ENCODE measurements around the gene PARP6.

Gene PARP6

GRCh38 chr15:72195101-72195511 lies 77.2 kb downstream of the PARP6 start:
- Mint-ChIP-seq H3K4me3 (peak overlapping the region in 1 of 3 experiments; percentile 61), H3K4me1 (peaks cover 20% of the 10 kb centered on the region), H3K36me3 (ENCODE audit: low read depth) (peaks cover 20% of the 10 kb centered on the region), H3K27ac (no peak overlapping the region), H3K9me3 (no peaks in the 10 kb centered on the region), H3K27me3 (ENCODE audit: low read depth) (peaks cover 58% of the 10 kb centered on the region)
- no peak for TF ChIP-seq CTCF (IDR thresholded peaks at IDR 0.05; ENCODE audit: unreplicated experiment in 3 of 3)

GRCh38 chr15:72193836-72194396 lies 78.4 kb downstream of the PARP6 start:
- peaks cover 13% of the 10 kb centered on the region for H3K36me3 Mint-ChIP-seq (ENCODE audit: low read depth)
- peaks cover 65% of the 10 kb centered on the region for H3K27me3 Mint-ChIP-seq (ENCODE audit: low read depth)
- no peak for TF ChIP-seq CTCF (IDR thresholded peaks at IDR 0.05; ENCODE audit: unreplicated experiment in 3 of 3)
- H3K9me3 Mint-ChIP-seq: no peaks in the 10 kb centered on the region
- peaks cover 13% of the 10 kb centered on the region for H3K4me1 Mint-ChIP-seq
- no peak overlapping the region for H3K4me3 Mint-ChIP-seq
- no peak overlapping the region for H3K27ac Mint-ChIP-seq

- Mint-ChIP-seq H3K9me3 (no peaks in the 10 kb centered on the region), H3K4me3 (no peak overlapping the region), H3K4me1 (peaks cover 7% of the 10 kb centered on the region), H3K27me3 (ENCODE audit: low read depth) (peaks cover 67% of the 10 kb centered on the region), H3K36me3 (ENCODE audit: low read depth) (peaks cover 4% of the 10 kb centered on the region), H3K27ac (peak overlapping the region in 1 of 3 experiments; percentile 6)
- no peak for TF ChIP-seq CTCF (IDR thresholded peaks at IDR 0.05; ENCODE audit: unreplicated experiment in 3 of 3)
Observed at GRCh38 chr15:72192416-72192815, 79.9 kb downstream of the PARP6 start.

All from nephron (organoid).